ENCODE measurements around the gene FRMD4A. TPM values are rescaled to one million over a fixed set of nuclear protein-coding genes. Genes with fewer than 3 reads are reported as not detected.

Gene FRMD4A
- polyA plus RNA-seq, 1 donor (not counting 4 experiments of a cell fraction or from before 2014, with no cell fraction given): 12.9 TPM

DNA sequence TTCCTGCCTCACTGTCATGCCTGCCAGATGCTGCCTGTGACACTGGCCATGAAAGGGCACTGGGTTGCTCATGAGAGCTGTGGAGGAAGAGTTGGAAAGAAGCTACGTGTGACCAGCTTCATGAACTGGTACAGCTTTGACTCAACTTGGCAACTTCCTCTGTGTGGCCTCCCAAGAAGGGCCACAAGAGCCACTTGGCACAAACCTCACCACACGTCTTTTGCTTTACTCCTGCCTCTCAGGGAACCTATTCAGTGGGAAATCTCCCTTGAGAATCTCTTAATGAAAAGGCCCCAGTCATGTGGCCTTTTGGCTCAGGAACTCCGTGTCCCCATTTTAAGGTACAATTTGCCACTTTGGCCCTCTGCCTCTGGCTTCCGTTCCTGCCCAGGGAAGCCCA is 54.5 kb downstream of the FRMD4A start:
- peaks cover 2% of the 10 kb centered on the region for H3K27me3 ChIP-seq (ENCODE audit: control insufficient read depth, extremely low read depth, insufficient read depth, low read length)
- TF ChIP-seq, protein P1, sequence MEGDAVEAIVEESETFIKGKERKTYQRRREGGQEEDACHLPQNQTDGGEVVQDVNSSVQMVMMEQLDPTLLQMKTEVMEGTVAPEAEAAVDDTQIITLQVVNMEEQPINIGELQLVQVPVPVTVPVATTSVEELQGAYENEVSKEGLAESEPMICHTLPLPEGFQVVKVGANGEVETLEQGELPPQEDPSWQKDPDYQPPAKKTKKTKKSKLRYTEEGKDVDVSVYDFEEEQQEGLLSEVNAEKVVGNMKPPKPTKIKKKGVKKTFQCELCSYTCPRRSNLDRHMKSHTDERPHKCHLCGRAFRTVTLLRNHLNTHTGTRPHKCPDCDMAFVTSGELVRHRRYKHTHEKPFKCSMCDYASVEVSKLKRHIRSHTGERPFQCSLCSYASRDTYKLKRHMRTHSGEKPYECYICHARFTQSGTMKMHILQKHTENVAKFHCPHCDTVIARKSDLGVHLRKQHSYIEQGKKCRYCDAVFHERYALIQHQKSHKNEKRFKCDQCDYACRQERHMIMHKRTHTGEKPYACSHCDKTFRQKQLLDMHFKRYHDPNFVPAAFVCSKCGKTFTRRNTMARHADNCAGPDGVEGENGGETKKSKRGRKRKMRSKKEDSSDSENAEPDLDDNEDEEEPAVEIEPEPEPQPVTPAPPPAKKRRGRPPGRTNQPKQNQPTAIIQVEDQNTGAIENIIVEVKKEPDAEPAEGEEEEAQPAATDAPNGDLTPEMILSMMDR (optimal IDR thresholded peaks at IDR 0.05 in 1 of 3, IDR thresholded peaks at IDR 0.05 in 1 of 3, conservative IDR thresholded peaks at IDR 0.05 in 1 of 3; ENCODE audit: extremely low read depth in 1 of 3, insufficient read depth in 2 of 3, low read length in 3 of 3): no peak
- TF ChIP-seq EZH2 (IDR thresholded peaks at IDR 0.05; ENCODE audit: low read length): no peak

DNA sequence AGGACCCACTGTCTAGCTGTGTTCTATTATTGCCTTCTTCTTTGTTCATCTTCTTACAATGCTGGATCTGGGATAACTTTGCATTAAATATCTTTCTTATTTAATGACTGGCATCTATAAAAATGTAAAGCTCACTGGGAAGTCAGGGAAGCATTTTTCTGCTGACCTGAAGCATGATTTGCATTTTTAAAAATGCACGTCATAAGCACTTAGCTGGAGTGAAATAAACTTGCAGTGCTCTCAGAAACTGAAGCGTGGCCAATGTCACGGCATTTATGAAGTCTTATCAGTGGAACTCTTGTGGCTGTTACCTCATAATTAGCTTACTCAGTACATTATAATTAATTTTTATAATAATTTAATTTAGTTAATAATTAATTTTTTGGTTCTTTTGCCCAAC is 59.1 kb downstream of the FRMD4A start:
- DNase-seq (ENCODE audit: low read depth, low spot score) (no peak), FAIRE-seq (no peak)
- dilution Hi-C loops (cut with MboI; ENCODE audit: extremely low pct_ligation_motif_present, low sequenced_read_pairs): no loop called here
- TF ChIP-seq, protein P1 (optimal IDR thresholded peaks at IDR 0.05 in 1 of 3, IDR thresholded peaks at IDR 0.05 in 1 of 3, conservative IDR thresholded peaks at IDR 0.05 in 1 of 3; ENCODE audit: extremely low read depth in 1 of 3, insufficient read depth in 2 of 3, low read length in 3 of 3): no peak
- TF ChIP-seq EZH2 (IDR thresholded peaks at IDR 0.05; ENCODE audit: low read length): no peak
- Histone ChIP-seq H2AFZ (ENCODE audit: control insufficient read depth, low read length) (no peak overlapping the region), H3K27me3 (ENCODE audit: control insufficient read depth, extremely low read depth, insufficient read depth, low read length) (peaks cover 4% of the 10 kb centered on the region), H3K4me3 (ENCODE audit: control insufficient read depth in 2 of 3, extremely low read depth in 1 of 3, insufficient read depth in 2 of 3, low read depth in 1 of 3, low read length in 3 of 3) (no peak overlapping the region), H3K36me3 (ENCODE audit: control insufficient read depth in 2 of 2, extremely low read depth in 1 of 2, insufficient read depth in 2 of 2, low read length in 2 of 2) (no peaks in the 10 kb centered on the region), H3K4me1 (ENCODE audit: control insufficient read depth, extremely low read depth, insufficient read depth, low read length) (no peaks in the 10 kb centered on the region), H3K27ac (ENCODE audit: control insufficient read depth, insufficient read depth, low read length) (no peak overlapping the region), H3K9me1 (ENCODE audit: control insufficient read depth, extremely low read depth, insufficient read depth, low read length) (no peaks in the 10 kb centered on the region), H3K9ac (ENCODE audit: control insufficient read depth, extremely low read depth, insufficient read depth, low read length) (no peak overlapping the region), H3K4me2 (ENCODE audit: control insufficient read depth, extremely low read depth, insufficient read depth, low read depth, low read length) (no peak overlapping the region), H3K79me2 (ENCODE audit: control insufficient read depth, insufficient read depth, low read length) (no peaks in the 10 kb centered on the region), H4K20me1 (ENCODE audit: control insufficient read depth, extremely low read depth, insufficient read depth, low read length) (no peaks in the 10 kb centered on the region), H3K9me3 (ENCODE audit: control insufficient read depth, low read depth, low read length) (no peaks in the 10 kb centered on the region)

More for the DNA sequence above, 54.5 kb downstream of the FRMD4A start:
- no peak overlapping the region for H3K27ac ChIP-seq (ENCODE audit: control insufficient read depth, insufficient read depth, low read length)
- H3K9ac ChIP-seq (ENCODE audit: control insufficient read depth, extremely low read depth, insufficient read depth, low read length): no peak overlapping the region
- no peaks in the 10 kb centered on the region for H3K9me1 ChIP-seq (ENCODE audit: control insufficient read depth, extremely low read depth, insufficient read depth, low read length)
- H3K4me3 ChIP-seq (ENCODE audit: control insufficient read depth in 2 of 3, extremely low read depth in 1 of 3, insufficient read depth in 2 of 3, low read depth in 1 of 3, low read length in 3 of 3): no peak overlapping the region
- dilution Hi-C loops (cut with MboI; ENCODE audit: extremely low pct_ligation_motif_present, low sequenced_read_pairs): no loop called here
- DNase-seq (ENCODE audit: low read depth, low spot score) (no peak), FAIRE-seq (no peak)
- H3K36me3 ChIP-seq (ENCODE audit: control insufficient read depth in 2 of 2, extremely low read depth in 1 of 2, insufficient read depth in 2 of 2, low read length in 2 of 2): no peaks in the 10 kb centered on the region
- no peak overlapping the region for H3K4me2 ChIP-seq (ENCODE audit: control insufficient read depth, extremely low read depth, insufficient read depth, low read depth, low read length)
- no peaks in the 10 kb centered on the region for H3K9me3 ChIP-seq (ENCODE audit: control insufficient read depth, low read depth, low read length)
- no peaks in the 10 kb centered on the region for H3K79me2 ChIP-seq (ENCODE audit: control insufficient read depth, insufficient read depth, low read length)
- H4K20me1 ChIP-seq (ENCODE audit: control insufficient read depth, extremely low read depth, insufficient read depth, low read length): no peaks in the 10 kb centered on the region
- no peaks in the 10 kb centered on the region for H3K4me1 ChIP-seq (ENCODE audit: control insufficient read depth, extremely low read depth, insufficient read depth, low read length)
- H2AFZ ChIP-seq (ENCODE audit: control insufficient read depth, low read length): no peak overlapping the region
